GM19467 (cell line): ENCODE measurements around the gene OR52K1.

Experiments
- ATAC-seq: cut with Tn5 transposase; IDR thresholded peaks from one replicate; pipeline ENCODE4 v1.9.1; 2021; ENCODE audit warnings: mild to moderate bottlenecking, moderate library complexity; ENCODE audit not compliant: unreplicated experiment

Gene OR52K1

DNA sequence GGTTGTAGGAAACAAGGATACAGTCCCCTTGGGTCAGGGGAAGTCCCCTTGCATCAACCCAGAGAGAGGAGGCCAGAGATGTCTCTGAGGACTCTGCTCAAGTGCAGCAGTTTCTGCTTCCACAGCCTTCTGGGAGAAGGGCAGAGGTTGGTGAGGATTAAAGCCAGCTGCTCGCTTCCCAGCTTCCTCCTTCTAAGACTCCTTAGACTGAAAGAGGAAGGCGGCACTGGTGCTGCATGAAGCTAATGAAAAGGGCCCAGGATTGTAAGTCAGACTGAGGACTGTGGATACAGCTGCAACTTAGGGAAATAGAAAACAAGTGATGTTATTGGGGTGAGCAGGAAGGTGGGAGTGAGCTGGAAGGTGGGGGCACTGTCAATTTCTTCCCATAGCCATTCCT lies at the start of gene OR52K1:
OR52K1 (plus strand) TSS at position 202 of the 400 bp plus-strand sequence. CDS start 6,255 bp downstream, outside the sequence.
- ATAC-seq, result no peak

DNA sequence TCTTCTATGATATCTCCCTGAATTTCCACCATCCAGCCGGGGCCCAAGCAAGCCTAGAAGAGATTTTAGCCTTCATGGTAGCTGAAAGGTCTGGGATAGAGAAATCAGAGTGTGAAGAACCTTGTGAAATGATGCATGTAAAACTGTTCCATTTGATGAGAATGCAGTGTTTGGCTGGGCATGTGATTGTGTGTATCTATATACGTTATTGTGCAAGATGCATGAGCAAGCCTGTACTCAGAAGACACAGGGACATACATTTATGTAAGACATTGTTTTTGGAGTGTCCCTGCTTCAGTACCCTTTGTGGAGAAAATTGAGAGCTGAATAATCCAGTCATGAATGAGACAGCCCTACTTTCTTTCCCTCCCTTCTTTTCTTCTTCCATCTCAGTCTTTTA lies 48.6 kb upstream of the OR52K1 start:
- no peak for ATAC-seq

DNA sequence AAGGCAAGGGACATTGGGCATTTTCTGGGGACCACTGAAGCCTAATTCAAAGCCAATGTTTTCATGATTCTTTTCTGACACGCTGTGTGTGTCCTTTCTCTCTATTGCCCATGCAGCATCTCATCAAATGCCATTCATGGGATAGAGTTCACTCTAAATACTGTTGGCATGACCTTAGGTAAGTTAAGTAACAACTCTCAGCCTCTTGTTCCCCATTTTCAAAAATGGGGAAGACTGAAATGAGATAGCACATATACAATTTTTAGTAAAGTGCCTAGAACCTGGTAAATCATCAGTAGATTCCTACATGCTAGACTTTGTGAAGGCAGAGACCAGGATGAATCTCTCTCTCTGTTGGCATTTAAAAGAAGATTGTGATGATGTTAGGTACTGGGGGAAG lies 46.0 kb upstream of the OR52K1 start:
- ATAC-seq, result no peak

DNA sequence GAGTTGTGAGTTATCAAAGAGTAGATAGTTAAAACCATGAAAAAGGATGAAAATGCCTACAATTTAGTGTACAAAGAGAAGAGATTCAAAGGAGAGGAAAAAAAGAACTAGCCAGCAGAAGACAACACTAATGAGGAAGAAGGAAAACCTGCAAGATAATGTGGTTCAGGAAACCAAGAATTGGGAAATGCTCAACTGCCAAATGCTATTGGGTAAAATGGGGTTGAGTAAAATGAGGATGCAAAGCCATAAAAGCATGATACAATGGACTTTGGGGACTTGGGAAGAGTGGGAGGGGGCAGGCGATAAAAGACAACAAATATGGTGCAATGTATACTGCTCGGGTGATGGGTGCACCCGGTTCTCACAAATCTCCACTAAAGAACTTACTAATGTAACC lies 40.9 kb upstream of the OR52K1 start:
- ATAC-seq, result no peak

DNA sequence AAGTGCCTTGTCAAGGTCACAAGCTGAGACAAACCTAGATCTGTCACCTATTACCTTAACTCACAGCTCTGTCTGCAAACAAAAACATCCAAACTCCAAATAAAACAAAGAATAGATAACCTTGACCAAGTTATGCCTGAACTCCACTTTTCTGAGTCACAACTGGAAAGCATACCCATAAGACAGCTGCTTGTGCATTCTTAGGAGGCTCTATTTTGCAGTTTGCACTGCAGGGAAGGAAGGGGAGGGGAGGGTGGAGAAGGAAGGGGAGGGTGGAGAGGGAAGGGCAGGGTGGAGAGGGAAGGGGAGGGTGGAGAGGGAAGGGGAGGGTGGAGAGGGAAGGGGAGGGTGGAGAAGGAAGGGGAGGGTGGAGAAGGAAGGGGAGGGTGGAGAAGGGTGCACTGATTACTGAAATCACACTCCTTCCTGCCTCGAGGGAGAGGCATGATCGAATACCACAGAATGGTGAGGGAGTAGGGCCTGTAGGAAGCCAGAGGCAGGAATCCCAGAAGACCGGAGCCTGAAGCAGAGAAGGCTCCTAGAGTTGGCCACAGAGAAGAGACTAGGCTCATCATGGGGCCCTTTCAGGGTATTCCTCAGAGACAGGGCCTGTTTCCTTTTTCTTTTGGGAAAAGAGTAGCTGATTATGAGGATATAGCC lies 39.1 kb upstream of the OR52K1 start:
- no peak for ATAC-seq

DNA sequence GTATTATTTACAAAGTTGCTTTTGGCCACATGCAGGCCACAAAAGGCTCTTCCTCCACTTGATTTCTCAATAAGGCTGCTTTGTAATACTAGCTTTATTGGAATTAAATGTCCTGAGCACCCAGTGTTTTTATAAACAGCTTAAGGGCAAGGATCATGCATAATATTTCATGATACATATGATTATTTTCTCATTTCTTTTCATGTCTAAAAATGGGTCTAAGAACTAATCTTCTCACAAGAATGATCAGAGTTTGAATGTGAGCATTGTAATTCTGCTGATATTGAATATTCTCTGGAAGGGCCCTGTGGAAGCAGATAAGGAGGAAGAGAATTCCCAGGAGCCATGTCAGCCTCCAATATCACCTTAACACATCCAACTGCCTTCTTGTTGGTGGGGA lies 33.5 kb upstream of the OR52K1 start, which contains the start of gene OR52K2:
OR52K2 (plus strand) TSS at position 301 of the 400 bp plus-strand sequence; CDS start at position 346, 45 bp downstream.
- ATAC-seq, result no peak

DNA sequence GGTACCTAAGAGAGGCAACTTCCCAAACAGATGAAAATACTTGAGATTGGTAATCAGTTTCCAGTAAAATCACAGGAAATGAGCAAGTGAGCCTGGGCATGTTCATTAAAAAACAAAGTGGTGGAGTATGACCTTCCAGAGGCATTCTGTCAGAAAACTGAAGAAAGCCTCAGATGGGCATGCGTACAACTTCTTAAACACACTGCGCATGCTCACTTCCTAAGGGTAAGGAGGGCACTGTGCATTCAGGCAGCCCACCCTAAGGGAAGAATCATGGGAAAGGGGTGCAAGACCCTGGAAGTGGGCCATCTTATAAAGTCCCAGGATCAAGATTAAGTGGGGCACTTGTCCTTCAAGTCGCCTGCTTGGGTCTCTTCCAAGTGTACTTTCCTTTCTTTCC lies 29.3 kb upstream of the OR52K1 start:
- no peak for ATAC-seq

DNA sequence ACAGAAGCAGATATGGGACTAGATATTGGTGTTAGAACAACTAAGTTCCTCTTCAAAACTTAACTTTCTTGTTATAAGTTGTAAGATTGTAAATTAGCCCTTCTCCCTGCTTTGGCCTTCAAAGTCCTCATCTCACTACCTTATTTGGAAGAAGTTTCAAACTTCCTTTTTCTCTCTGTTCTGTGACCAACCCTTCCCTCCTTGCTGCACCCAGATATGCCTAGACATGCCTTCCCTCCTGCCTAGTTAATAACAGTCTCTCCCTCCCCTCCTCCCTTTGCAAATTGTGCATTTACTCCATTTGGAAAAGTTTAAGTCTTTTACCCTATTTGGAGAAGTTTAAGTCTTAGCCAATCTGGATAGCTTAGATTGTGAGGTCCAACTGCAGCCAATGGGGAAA lies 28.4 kb upstream of the OR52K1 start:
- ATAC-seq, result no peak

DNA sequence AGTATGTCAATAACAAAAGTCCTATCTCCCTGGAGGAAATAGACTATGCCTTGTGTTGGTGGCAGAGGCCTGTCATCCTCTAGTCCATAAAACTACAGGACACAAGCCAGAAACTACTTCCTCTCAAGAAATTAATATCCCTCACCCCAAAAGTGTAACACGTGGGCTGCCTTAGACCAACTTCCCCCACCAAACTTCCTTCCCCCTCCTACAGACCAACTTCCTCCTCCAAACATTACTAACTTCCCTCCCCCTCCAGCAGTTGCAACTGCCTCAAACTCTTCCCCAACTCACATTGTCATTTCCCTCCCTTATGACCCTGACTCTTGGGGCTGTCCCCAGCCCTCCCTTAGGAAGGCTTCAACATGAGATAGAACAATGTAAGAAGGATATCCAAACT lies 27.0 kb upstream of the OR52K1 start:
- no peak for ATAC-seq

DNA sequence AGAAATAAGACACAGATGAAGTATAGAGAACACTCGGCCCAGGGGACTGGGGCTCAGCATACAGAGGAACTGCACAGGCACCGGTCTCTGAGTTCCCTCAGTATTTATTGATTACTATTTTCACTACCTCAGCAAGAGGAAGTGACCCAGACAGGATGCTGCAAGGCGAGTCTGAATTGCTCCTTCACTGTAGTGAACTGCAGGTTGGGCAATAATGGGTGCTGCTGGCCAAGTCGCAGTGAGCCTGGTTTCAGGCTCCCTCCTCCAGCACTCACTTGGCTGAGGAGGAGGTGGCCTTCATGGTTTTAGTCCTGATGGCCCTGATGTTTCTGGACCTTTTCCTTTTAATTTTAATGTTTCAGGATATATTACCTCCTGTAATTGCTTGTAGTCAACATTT lies 22.9 kb upstream of the OR52K1 start:
- peak; percentile 93 for ATAC-seq

DNA sequence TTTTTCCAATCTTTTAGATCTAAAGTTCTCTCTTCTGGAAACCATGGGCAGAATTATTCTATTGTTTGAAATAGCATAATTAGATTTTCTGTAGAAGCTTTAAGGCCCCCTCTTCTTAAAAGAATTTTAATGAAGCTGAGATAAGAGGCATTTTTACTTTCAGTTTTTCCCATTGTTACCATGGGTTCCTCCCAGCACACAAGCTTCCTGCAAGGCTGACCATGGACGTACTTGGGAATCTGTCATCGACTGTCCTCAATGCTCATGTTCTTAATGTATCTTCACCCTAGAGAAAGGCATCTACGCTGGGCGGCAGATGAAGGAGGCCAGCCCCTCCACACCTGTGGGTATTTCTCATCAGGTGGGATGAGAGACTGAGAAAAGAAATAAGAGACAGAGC lies 22.3 kb upstream of the OR52K1 start:
- no peak for ATAC-seq

DNA sequence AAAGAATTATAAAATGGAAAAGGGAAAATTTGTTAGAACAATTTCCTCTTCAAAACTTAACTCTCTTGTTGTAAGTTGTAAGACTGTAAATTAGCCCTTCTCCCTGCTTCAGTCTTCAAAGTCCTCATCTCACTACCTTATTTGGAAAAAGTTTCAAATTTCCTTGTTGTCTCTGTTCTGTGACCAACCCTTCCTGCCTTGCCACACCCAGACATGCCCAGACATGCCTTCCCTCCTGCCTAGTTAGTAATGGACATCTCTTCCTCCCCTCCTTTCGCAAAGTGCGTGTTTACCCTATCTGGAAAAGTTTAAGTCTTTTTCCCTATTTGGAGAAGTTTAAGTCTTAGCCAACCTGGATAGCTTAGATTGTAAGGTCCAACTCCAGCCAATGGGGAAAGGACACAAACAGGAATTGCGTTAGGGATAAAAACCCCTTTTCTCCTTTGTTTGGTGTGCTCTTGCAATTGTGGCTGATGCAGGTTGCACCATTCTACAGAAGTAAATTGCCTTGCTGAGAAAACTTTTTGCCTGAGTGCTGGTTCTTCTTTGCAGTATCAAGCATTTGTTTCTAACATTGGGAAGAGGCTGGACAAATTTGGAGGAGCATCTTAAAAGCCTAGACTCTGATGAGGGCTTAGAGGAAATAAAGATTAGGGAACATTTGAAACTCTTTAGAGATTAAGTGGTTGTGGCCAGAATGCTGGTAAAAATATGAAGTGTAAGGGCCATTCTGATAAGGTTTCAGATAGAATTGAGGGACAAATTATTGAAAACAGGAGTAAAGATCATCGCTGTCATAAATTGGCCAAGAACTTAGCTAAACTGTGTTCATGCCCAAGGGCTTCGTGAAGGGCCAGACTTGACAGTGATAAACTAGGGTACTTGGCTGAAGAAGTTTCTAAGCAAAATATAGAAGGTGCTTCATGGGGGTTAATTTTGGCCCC lies 18.0 kb upstream of the OR52K1 start:
- ATAC-seq, result no peak

DNA sequence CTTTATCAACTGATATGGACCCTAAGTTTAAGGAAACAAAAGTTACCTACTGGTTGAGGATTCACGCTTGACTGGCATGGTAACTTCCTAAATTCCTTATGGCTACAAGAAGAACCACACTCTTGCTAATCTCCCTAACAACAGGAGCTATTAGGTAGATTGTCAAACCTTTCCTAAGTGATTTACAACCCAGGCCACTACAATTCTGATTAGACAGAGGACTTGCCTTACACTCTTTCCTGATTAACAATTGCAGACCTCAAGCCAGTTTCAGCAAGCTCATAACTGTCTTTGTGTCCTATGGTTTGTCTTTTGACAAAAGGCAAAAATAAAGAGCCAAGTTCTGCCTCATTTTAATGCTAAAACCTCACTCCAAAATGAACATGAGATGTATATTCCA lies 17.0 kb upstream of the OR52K1 start:
- ATAC-seq, result no peak

DNA sequence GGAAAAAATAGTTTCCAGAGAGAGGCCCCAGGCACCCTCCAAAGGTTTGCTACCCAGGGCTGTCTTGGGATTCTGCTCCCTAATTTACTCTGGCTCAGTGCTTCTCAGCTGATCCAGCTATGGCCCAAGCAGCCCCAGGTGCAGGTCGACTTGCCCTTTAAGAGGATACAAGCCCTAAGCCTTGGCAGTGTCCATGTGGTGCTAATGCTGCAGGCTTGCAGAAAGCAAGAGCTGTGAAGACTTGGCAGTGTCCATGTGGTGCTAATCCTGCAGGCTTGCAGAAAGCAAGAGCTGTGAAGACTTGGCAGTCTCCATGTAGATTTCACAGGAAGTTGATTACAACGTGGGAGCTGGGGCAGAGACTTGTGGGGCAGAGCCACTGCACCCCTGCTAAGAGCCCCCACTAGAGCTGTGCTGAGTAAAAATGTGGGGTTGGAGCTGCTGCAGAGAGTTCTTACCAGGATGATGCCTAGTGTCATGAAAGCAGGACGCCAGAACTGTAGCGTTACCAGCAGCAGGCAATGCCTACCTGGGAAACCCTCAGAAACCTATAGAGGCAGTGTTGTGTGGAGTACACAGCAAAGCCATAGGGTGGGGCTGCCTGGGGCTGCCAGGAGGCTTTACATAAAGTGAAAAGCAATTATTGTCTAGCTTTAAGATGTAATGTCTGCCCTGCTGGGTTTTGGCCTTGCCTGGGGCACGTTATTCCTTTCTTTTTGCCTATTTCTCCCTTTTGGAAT lies 16.1 kb upstream of the OR52K1 start:
- no peak for ATAC-seq

DNA sequence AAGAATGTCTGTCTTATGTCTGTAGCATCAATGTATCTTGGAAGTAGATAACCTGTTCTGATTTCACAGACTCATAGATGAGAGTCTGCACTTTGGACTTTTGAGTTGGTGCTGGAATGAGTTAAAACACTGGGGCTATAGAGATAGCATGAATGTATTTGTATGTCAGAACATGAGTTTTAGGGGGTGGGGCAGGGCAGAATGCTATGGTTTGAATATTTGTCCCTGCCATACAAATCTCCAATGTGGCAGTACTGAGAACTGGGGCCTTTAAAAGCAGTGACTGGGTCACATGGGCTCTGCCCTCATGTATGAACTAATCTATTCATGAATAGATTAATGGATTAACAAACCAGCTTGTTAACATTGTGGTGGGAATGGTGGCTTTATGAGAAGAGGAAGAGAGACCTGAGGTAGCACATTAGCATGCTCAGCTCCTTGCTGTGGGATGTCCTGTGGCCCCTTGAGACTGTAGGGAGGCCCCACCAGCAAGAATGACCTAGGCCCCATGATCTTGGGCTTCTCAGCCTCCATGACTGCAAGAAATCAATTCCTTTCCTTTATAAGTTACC lies 15.5 kb upstream of the OR52K1 start:
- ATAC-seq, result no peak

DNA sequence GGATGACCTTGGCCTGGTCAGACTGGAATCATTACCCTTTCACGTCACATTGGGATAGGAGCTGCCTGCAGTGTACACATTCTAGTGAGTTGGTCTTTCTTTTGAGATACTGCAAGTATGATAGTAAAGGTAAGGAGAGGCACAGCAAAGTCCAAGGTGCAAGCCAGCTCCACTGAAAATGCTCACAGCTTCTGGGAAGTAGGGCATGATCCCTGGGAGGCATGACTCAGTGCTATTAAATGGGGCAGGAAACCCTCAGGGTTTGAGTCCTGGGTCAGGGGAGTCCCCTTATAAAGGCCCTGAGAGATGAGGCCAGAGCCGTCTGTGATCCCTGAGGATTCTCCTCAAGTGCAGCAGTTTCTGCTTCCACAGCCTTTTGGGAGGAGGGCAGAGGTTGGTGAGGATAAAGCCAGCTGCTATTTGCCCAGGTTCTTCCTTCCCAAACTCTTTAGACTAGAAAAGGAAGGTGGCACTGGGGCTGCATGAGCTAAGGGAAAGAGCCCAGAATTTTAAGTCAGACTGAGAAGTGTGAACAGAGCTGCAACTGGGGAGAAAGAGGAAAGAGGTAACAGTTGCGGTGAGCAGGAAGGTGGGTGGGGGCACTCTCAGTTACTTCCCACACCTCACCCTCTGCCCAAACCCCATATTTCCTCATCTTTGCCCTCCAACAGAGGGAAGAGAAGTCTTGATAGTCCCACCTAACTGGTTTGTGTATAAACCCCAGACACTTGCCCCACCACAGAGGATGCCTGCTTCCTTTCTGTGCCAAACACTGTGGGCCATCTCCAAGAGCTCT lies 14.4 kb upstream of the OR52K1 start:
- no peak for ATAC-seq

DNA sequence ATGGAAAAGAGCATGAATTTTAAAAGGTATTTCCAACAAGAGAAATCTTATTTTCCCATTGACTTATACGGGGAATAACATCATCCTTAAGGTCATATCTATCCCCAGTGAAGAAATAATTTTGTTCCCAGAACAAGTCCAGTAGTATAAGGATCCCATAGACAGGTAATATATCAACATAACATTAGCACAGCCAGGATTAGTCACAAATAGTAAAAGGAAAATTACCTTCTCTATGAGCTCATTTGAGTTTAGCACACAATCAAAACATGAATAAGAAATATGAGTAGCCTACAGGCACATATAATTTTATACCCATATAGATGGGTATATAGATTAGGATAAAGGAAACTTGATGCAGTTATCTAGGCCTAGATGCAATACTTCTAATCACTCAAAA lies 2.8 kb upstream of the OR52K1 start:
- ATAC-seq, result no peak

DNA sequence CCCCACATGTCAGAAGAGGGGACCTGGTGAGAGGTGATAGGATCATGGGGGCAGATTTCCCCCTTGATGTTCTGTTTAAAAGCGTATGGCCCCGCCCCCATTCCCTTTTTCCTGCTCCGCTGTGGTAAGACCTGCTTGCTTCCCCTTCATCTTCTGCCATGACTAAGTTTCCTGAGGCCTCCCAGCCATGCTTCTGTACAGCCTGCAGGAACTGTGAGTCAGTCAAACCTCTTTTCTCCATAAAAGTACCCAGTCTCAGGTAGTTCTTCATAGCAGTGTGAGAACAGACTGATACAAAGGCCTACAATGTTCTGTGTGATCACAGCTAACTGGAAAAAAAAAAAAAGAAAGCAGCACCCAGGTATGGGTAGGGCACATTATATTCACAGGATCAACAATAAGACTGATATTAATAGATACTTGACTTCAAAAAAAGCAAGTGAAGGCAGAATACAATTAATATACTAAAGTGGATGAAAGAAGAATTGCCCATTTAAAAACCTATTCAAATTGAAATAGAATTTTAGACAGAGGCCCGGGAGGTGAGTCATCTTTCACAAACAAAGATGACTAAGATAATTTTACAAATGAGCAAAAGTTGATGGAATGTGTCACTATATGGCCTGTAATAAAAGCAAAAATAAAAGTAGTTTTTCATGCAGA lies 1.7 kb upstream of the OR52K1 start:
- no peak for ATAC-seq

DNA sequence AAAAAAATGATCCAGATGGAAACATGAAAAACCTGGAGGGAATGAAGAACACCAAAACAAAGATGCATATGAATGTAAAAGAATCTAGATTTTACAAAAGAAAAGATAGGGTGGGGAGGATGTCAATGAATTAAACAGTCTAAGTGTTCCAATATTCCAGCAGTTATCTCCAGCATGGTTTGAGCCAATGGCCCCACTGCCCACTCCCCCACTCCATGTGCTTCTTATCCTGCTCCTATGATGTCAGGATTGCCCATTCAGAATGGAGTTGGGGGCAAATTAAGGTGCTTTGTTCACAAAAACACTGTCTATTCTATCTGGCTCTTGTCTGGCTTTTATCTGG lies 1.2 kb upstream of the OR52K1 start:
- no peak for ATAC-seq

DNA sequence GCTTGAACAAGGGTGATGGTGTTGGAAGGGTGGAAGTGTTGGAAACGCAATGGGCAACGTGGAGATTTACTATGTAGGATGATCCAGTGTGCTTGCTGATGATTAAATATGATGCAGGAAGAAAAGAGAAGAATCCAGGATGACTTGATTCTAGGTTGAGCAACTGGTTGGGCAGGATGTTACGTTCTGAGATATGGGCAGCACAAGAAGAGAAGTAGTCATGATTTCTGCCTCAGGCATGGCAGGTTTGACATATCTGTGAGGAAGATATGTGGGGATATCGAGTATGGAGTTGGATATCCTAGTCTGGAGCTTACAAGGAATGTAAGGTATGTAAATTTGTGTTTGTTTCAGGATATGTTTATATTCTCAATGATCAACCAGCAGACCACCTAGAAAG lies 1.9 kb downstream of the OR52K1 start:
- no peak for ATAC-seq
